Uterus (tissue), 4 donors: ENCODE results near the gene HMX1. TPM values are rescaled to one million over a fixed set of nuclear protein-coding genes. Genes with fewer than 3 reads are reported as not detected.

Experiments
- DNase-seq, 2 donors: peaks; one replicate each; pipeline ENCODE4 v3.0.0-alpha.2; 2019 to 2020
- H3K27ac ChIP-seq, 2 donors: fragments of 200-600 bp; sonication (generic); 1 replicate in 1 of 2; 2 replicates in 1 of 2; pipeline ENCODE4 v1.5.1; 2016 to 2018
- H3K27me3 ChIP-seq, 2 donors: fragments of 200-600 bp; sonication (generic); one replicate each; pipeline ENCODE4 v1.5.1; 2018 to 2019; ENCODE audit warnings: control low read depth in 1 of 2
- H3K36me3 ChIP-seq, 2 donors: fragments of 200-600 bp; sonication (generic); one replicate each; pipeline ENCODE4 v1.5.1; 2019; ENCODE audit warnings: control low read depth in 1 of 2
- H3K4me1 ChIP-seq, 2 donors: fragments of 200-600 bp; sonication (generic); one replicate each; pipeline ENCODE4 v1.5.1; 2018 to 2019; ENCODE audit warnings: control low read depth in 1 of 2
- H3K4me3 ChIP-seq, 2 donors: fragments of 200-600 bp; sonication (generic); 1 replicate in 1 of 2; 2 replicates in 1 of 2; pipeline ENCODE4 v1.5.1; 2018 to 2019; ENCODE audit warnings: mild to moderate bottlenecking in 1 of 2
- H3K9me3 ChIP-seq, 2 donors: fragments of 200-600 bp; sonication (generic); one replicate each; pipeline ENCODE4 v1.5.1; 2019; ENCODE audit warnings: control low read depth in 1 of 2
- POLR2A ChIP-seq, 2 donors: fragments of 450-650 bp; IDR thresholded peaks; one replicate each; pipeline ENCODE4 v1.6.1; 2016; ENCODE audit warnings: antibody characterized with exemption in 2 of 2, mild to moderate bottlenecking in 1 of 2, moderate library complexity in 1 of 2
- intact Hi-C: fragments of 100-400 bp; cut with DNase I; formaldehyde crosslinking; loops from one replicate; pipeline ENCODE4 v1.15.1; 2023; ENCODE audit warnings: low total_unique reads
- total RNA-seq, 4 donors: library from RNA; depleted of rRNA in 3 of 4; stranded (reverse); fragments of >200 nt in 3 of 4; gene quantifications; one replicate each; pipeline versions ENCODE4 v1.1.0 to v1.2.4, GENCODE V29; 2014 to 2023
- TF ChIP-seq, protein P1 (sequence below), 4 experiments: fragments of 200-600 bp in 2 of 4; fragments of 450-650 bp in 2 of 4; sonication (generic) in 2 of 4; IDR thresholded peaks; one replicate each; pipeline ENCODE4 v1.5.1; 2016 to 2019; ENCODE audit warnings: antibody characterized with exemption in 4 of 4, mild to moderate bottlenecking in 2 of 4, moderate library complexity in 1 of 4
- donor health status: DM: yes; HTN: yes; CAD: no.

Gene HMX1
- total RNA-seq, 4 donors from 2014 or later, result 0.21 TPM; not detected in 3

DNA sequence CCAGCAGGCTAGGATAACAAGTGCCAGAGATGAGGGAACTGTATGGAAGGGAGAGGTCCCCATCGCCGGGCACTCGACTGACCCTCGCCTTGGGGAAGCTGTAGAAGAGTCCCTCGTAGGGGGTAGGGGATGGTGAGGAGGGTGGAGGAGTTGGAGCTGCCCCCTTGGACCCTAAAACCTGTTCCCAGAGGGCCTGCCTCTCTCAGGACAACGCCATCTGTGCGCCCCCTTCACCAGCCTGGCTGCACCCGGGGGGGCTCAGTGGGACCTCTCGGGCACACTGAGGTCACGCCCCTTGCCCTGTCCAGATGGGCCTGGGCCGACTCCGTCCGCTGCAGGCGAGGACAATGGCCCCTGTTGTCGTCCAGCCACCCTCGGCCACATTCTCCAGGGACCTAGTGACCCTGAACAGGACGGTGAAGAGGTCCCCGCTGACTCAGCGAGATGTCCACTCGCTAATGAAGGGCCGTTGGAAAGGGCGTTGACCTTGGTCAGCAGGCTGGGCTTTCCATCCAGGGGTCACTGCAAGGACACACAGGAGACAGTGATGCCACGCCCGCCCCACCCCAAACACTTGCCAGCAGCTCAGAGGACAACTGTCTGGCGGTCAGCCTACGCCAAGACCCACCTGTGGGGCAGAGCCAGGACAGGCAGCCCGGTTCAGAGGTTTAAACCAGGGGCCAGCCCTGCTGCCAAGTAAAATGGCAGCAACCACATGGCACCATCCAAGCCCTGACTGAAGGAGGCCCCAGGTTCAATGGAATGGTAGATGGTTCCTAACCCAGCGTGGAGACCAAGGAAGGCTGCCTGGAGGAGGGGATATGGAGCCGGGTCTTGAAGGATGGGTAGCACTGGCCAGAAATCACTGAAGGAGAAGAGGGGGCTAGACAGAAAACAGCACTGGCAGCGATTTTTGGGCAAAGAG lies 51.2 kb downstream of the HMX1 start:
- H3K36me3 ChIP-seq, result no peaks in the 10 kb centered on the region
- H3K27me3 ChIP-seq, result no peaks in the 10 kb centered on the region
- TF ChIP-seq, protein P1, sequence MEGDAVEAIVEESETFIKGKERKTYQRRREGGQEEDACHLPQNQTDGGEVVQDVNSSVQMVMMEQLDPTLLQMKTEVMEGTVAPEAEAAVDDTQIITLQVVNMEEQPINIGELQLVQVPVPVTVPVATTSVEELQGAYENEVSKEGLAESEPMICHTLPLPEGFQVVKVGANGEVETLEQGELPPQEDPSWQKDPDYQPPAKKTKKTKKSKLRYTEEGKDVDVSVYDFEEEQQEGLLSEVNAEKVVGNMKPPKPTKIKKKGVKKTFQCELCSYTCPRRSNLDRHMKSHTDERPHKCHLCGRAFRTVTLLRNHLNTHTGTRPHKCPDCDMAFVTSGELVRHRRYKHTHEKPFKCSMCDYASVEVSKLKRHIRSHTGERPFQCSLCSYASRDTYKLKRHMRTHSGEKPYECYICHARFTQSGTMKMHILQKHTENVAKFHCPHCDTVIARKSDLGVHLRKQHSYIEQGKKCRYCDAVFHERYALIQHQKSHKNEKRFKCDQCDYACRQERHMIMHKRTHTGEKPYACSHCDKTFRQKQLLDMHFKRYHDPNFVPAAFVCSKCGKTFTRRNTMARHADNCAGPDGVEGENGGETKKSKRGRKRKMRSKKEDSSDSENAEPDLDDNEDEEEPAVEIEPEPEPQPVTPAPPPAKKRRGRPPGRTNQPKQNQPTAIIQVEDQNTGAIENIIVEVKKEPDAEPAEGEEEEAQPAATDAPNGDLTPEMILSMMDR (IDR thresholded peaks at IDR 0.05), result no peak
- no peak for TF ChIP-seq POLR2A (IDR thresholded peaks at IDR 0.05)
- intact Hi-C loops, result no loop called here
- no peak overlapping the region for H3K27ac ChIP-seq
- no peaks in the 10 kb centered on the region for H3K9me3 ChIP-seq
- H3K4me3 ChIP-seq, result no peak overlapping the region
- no peak for DNase-seq
- H3K4me1 ChIP-seq, result no peaks in the 10 kb centered on the region

DNA sequence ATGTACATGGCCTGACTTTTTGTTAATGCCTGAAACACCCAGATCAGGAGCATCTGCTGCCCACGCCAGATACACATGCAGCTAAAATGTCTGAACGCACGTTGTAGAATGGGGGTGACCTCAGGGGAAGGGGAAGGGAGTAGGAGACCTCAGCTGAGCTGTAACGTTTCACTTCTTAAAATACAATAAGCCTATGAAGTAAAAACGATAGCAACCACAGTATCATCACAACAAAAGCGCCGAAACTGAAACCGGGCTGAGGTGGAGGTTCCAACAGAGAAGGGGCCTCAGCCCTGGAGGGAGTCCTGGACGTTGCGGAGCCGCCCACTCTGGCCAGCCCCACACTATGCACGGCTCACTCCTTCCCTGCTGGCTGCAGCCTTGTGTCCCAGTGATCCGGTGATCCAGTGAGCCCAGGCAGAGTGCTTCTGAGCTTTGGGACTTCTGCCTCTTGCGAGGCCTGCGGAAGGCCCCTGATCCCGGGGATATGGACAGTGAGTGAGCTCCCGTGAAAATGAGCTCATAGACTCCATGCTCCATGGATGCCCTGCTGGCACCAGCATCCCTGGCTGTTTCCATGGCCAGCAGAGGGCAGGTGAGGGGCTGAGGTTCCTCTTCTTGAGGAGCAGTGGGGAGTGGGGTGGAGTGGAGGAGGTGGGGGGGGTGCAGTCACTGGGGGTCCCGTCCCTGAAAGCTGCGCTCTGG lies 52.0 kb downstream of the HMX1 start:
- H3K4me1 ChIP-seq, result no peaks in the 10 kb centered on the region
- H3K9me3 ChIP-seq, result no peaks in the 10 kb centered on the region
- H3K27me3 ChIP-seq, result no peaks in the 10 kb centered on the region
- no peaks in the 10 kb centered on the region for H3K36me3 ChIP-seq
- no peak for DNase-seq
- TF ChIP-seq, protein P1 (IDR thresholded peaks at IDR 0.05), result no peak
- TF ChIP-seq POLR2A (IDR thresholded peaks at IDR 0.05), result no peak
- intact Hi-C loops, result no loop called here
- H3K27ac ChIP-seq, result no peak overlapping the region
- H3K4me3 ChIP-seq, result no peak overlapping the region

DNA sequence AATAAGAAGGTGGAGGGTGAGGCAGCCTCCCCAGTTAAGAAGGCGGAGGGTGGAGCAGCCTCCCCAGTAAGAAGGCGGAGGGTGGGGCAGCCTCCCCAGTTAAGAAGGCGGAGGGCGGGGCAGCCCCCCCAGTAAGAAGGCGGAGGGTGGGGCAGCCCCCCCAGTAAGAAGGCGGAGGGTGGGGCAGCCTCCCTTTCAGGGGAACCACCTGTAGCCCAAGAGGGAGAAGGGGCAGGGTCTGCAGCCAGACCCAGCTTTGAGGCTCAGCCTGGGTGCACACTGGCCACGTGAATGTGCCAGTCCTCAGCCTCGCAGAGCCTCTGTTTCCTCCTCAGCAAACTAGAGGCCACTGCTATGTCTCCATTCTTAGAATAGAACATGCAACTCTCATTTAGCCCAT lies 52.6 kb downstream of the HMX1 start:
- no peaks in the 10 kb centered on the region for H3K27me3 ChIP-seq
- H3K27ac ChIP-seq, result no peak overlapping the region

DNA sequence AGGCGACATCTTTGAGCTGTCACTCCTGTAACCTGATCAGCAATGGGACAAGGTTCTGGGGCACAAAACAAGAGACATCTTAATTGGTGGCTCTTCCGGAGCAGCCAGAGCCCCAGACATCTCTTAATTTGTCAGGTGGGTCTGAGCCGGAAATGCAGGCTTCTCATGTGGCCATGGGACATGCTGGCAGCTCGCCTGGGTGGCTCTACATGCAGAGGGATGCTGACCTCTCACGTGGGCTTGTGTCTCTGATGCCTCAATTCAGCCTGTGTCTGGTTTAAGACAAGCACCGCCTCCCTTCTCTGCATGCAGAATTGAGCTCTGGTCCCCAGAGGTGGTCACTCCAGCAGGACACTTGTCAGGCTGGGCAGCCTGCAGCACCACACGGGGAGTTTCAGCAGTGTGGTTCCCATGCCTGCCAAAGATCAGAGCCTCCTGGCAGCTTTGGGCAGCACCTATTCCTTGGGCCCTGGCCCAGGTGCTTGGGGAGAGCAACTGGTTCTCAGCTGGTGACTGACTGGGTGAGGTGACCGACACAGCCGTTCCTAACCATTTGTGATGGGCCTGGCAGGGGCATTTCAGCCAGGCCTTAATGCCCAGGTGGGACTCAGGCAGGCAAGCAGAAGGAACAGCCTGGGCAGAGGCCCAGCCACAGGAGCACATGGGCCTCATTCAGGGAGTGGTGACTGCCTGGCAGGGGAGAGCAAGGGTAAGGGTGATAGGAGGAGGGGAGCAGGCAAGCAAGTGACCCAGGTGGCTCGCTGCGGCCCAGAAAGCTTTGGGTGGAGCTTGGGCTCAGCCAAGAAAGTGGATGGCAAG lies 53.4 kb downstream of the HMX1 start:
- H3K27me3 ChIP-seq, result no peaks in the 10 kb centered on the region
- no peaks in the 10 kb centered on the region for H3K9me3 ChIP-seq
- no peaks in the 10 kb centered on the region for H3K4me1 ChIP-seq
- no peak overlapping the region for H3K27ac ChIP-seq
- H3K4me3 ChIP-seq, result no peak overlapping the region
- no peaks in the 10 kb centered on the region for H3K36me3 ChIP-seq
- intact Hi-C loops, result no loop called here
- no peak for DNase-seq
- TF ChIP-seq POLR2A (IDR thresholded peaks at IDR 0.05), result no peak
- TF ChIP-seq, protein P1 (IDR thresholded peaks at IDR 0.05), result no peak

More for the DNA sequence above, 52.6 kb downstream of the HMX1 start:
- H3K36me3 ChIP-seq, result no peaks in the 10 kb centered on the region
- H3K4me3 ChIP-seq, result no peak overlapping the region
- TF ChIP-seq POLR2A (IDR thresholded peaks at IDR 0.05), result no peak
- TF ChIP-seq, protein P1 (IDR thresholded peaks at IDR 0.05), result no peak
- intact Hi-C loops, result no loop called here
- no peaks in the 10 kb centered on the region for H3K4me1 ChIP-seq
- no peaks in the 10 kb centered on the region for H3K9me3 ChIP-seq
- DNase-seq, result no peak
